Superior temporal gyrus (tissue), 1 donor: ENCODE data around the gene WSB2.
"Not testable (repeated sequence)": the region's sequence is repeated elsewhere in the genome, so short reads cannot be mapped to it uniquely, and the experiment has no call there.

Source experiments
- DNase-seq: peaks from one replicate; pipeline ENCODE4 v3.0.0-alpha.2; 2016; ENCODE audit errors: extremely low spot score

Gene WSB2

DNA sequence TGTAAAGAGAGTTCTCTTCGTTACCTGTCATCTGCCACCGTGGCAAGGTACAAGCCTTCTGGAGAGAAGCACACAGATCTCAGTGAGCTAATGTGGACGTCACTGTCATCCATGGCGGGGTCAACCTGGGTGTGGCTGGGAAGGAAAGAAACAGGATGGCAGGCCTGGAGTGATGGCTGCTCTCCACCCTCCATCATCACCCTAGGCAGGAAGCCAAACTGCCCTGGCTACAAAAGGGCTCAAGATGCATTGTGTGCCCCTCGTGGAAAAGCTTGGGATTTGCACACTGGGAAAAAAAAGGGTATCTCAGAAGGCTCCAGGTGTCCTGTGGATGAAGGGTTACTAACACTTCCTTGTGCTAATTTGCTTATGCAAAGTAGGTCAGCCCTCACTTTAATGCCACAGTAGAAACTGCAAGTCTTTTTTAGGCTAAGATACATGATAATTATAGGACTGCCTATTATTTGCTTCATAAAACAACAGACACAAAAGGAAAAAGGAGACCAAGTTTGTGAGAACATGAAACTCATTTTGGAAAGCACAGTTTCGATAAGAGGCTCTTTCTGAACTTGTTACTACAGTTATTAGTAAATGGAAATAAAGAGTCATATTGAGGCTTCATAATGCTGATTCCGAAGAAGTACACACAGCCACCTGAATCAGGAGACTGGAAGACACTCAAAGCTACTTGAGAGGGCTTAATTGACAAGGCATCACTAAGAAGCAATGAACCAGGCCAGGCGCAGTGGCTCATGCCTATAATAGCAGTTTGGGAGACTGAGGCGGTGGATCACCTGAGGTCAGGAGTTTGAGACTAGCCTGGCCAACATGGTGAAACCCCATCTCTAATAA lies 25.6 kb downstream of the WSB2 start:
- DNase-seq = no peak

DNA sequence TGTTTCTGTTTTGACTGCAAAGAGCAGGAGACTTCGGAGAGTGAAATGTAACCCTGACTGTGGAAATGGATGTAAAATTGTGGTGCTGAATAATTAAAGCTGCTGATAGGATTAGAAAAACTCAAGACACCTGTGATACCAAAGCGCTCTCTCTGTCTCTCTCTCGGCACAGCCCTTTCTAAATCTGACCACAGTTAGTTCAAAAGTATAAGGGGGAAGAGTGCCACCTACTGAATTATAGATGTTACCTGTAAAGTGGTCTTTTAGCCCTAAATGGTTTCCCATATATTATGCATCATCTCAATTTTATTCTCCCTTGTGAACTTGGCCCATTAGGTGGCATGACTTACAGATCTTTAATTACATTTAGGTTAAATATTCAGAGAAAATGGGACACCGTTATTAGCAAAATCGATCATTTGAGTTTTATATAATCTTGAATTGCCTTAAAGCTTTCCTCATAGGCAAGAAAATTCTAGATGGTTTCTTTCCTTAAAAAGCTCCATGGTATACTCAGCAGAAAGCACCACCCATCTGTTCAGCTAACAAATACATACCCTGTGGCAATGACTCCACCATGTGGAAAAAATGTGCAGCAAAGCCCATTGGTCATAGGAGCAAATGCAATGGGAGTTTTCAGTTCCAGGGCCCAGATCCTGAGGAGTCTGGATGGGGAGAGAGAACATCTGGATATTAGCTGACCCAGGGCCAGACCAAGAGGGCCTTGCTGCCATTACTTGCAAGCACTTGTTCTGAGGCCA lies 26.4 kb downstream of the WSB2 start:
- peak; percentile 75 for DNase-seq

DNA sequence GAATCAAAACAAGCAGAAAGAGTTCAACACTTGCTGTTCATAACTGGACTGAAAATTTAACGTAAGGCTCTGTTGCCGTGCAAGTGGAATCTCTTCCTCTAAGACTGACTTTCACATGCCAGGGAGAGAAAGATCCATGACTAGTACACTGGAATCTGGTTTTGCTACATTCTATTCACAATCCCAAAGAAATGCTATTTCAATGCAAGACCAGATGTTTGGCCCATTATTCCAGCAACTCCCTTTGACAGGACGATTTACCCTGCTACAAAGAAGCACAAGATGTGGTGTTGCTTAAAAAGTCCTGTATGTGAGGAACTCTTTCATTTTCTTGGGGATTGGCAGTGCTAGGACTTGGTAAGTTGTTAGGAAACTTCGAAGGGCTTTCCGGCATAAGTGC lies 27.1 kb downstream of the WSB2 start:
- peak; percentile 28 for DNase-seq

DNA sequence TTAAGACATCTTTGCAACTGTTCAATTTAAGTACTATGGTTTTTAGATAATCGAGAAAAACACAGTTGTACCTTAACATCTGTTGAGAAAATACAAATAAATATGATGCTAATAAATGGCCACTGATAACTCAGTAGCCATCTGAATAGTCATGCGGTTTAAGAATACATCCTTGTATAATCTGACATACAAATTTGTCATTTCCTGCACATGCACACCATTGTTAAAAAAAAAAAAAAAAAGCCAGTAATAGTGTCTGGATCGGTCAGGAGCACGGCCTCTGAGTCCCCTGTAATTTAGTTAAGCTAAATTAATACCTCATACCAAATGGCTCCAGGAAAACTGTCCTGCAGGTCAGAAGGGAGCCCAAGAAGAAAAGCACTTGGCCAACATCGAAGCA lies 27.7 kb downstream of the WSB2 start:
- no peak for DNase-seq

DNA sequence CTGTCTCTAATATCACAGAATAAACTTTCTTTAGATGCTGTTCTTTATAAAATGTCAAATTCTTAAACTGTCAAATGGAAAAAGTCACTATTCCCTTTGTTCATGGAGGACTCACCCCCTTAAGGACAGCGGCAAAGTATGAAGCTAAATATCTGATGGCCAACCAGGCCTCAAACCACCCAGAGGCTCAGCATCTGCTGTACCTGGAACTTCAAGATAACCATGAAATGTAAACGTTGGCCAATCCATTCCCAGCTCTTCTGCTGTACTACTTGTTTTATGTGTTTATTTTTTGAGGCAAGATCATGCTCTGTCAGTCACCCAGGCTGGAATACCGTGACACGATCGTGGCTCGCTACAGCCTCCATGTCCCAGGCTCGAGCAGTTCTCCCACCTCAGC lies 28.8 kb downstream of the WSB2 start:
- no peak for DNase-seq

DNA sequence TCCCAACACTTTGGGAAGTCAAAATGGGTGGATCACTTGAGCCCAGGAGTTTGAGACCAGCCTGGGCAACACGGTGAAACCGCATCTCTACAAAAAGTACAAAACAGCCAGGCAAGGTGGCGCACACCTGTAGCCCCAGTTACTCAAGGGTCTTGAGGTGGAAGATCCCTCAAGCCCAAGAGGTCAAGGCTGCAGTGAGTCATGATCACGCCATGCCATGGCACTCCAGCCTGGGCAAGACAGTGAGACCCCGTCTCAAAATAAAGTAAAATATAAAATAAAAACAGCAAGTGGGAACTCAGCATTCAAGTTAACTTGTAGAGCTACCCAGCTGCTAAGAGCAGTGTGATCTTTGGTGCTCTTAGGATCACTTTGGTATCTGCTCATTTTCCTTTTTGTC lies 31.8 kb downstream of the WSB2 start:
- DNase-seq = no peak

GRCh38 chr12:118025168-118025567 lies 35.8 kb downstream of the WSB2 start:
- DNase-seq = peak; percentile 68

DNA sequence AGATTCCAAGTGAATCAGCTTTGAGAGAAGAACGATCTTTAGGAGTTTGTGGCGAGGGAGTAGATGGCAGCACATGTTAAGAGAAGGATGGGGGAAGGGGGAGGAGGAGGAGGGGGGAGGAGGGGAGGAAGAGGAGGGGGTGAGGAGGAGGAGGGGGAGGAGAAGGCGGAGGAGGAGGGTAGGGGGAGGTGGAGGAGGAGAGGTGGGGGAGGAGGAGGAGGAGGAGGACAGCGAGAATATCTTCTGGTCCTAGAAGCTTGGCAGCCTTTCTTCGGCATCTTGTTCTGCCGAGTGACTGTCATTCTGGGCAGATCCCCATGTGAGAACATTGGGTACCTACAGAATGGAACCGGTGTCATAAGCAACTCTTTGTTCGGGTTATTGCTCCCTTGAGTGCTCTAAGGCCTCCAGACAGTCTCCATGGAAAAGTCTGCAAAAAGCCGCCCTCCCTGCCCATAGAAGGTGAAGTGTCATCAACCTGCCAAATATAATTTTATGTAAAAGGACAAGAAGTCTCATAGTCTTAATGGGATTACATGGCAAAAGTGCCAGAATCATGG lies 37.6 kb downstream of the WSB2 start:
- no peak for DNase-seq

DNA sequence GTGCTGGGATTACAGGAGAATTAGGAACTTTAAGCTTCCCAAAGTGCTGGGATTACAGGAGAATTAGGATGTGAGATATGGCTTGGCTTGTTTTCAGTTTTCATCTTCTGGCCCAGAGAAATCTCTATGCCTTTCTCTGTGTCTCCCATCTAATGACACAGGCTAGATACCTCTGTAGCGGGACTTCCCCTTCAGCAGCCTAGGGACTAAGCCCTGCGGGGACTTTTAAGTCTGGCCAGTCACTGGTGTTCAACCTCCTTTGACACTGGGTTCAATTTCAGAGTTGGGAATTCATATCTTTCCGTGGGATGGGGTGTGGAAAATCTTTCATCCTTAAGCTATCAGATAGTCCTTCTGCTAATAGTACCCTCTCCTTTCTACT lies 38.3 kb downstream of the WSB2 start:
- no peak for DNase-seq

DNA sequence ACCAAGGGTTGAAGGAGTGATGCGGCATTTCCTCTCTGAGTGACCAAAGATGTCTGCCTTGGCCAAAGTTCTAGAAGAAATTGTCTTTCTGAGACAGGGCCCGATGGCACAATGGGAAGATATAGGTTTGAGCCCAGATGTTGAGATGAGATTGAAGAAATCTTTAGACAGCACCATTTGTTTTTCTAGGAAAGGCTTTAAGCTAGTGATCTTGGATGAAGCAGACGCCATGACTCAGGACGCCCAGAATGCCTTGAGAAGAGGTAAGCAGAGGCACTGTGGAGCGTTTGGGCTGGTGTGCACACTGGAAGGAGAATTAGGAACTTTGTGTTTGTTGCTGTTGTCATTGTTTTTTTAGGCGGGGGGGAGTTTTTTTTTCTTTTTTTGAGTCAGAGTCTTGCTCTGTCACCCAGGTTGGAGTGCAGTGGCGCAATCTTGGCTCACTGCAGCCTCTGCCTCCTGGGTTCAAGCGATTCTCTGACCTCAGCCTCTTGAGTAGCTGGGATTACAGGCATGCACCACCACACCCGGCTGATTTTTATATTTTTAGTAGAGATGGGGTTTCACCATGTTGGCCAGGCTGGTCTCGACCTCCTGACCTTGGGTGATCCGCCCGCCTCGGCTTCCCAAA lies 38.8 kb downstream of the WSB2 start:
- not testable (repeated sequence) for DNase-seq

DNA sequence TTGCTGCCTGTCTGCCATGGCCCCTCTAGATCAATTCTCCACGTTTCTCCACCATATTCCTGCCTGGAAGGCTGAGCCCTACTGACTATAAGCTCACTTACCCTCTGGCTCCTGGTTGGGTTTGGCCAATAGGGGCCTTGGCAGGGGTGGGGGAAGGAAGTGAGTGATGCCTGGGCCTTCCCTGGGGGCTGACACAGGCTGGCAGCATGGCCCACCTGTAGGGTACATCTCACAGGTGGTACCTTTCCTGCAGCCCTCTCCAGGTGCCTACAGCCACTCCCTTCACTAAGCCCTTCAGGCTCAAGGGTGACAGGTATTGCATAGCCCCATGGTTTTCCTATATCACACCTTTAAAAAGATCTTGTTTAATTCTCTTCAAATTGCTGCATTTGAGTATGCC lies 40.9 kb downstream of the WSB2 start:
- DNase-seq = no peak

GRCh38 chr12:118017926-118018325 lies 43.1 kb downstream of the WSB2 start:
- no peak for DNase-seq

DNA sequence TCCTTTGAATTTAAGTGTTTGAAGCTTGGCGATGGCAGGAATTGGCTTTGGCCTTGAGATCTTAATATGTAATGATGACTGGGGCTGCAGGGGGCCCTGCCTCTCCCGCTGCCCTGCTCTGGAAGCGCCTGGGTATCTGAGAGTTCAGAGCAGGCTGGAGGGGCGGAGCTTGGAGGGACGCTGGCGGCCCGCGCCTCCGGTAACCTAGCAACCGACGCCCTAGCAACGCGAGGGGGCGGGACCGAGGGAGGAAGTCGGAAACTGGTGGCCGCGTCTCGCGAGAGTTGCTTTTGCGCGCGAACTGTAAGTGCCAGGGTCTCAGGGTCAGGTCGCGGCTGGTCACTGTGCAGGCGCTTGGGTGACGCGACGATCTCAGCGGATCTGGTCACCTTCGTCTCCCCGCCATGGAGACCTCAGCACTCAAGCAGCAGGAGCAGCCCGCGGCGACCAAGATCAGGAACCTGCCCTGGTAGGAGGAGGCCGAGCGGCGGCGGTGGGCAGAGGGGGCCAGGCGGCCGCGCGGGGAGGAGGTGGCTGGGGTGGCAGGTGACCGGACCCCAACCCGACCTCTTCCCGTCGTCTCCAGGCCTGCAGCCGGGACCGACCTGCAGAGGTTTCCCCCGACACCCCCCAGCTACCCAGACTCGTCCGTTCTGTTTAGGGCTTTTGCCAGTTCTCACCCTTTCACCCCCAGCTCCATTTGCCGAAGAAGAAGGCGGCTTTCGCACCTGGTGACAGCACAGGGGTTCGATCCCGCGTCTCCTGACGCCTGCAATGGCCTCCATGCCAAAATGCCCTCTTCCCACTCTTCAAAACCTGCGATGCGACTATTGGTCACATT lies 44.3 kb downstream of the WSB2 start, which contains the start of gene RFC5:
Gene RFC5 (plus strand): TSS at position 280 of the 841 bp plus-strand sequence. CDS start 125 bp downstream, at position 405.
- peak; percentile 98 for DNase-seq

DNA sequence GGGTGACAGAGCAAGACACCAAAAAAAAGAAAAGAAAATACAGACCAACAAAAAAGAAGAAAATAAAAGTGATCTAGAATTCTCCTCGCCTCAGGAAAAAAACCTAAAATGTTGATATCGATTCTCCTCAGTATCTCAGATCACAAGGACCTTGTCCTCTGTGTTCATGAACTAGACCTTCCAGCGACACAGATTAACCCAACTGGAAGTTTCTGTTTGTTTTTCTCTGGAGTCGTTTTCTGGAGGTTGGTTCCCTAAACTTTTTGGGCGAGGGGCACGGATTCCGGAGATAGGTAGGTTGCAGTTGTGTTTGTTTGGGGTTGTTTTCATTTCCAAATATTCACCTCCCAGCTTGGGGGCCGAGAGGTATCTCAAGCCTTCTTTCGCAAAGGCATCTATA lies 45.0 kb downstream of the WSB2 start:
- DNase-seq = no peak

DNA sequence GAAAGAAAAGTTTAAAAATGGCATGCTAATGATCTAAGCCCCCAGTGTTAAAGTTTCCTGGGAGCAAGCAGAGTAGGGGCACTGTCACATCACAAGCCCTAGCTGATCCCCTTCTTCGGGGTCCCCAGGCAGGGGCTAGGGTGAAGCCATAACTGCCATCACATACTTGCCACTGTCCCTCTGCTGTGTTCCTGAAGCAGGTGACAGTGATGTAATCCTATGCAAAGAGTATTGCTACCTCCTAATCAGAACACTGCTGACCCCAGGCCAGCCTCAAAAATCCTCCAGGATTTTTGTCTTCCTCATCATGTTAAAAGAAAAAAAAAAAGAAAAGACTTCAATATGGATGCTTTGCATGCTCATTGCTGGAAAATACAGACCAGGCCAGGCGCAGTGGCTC lies 45.7 kb downstream of the WSB2 start:
- no peak for DNase-seq

DNA sequence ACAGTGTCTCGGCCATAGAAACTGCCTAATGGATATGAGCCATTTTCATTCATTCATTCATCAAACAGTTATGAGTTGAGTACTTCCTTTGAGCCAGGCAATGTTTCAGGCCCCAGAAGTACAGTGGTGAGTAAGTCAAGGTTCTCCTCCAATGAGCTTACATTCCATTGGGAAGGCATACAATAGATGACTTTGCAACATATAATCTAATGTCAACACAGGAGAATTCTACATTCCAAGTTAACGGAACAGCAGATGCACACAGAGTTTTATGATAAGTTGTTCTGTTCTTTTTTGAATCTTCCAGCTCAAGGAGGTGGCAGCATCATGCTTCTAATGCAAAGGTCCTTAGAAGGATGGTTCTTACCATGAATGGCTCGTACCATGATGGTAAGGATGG lies 47.7 kb downstream of the WSB2 start:
- no peak for DNase-seq

- DNase-seq = no peak
These were observed 49.0 kb downstream of the WSB2 start for GRCh38 chr12:118011961-118012360.

DNA sequence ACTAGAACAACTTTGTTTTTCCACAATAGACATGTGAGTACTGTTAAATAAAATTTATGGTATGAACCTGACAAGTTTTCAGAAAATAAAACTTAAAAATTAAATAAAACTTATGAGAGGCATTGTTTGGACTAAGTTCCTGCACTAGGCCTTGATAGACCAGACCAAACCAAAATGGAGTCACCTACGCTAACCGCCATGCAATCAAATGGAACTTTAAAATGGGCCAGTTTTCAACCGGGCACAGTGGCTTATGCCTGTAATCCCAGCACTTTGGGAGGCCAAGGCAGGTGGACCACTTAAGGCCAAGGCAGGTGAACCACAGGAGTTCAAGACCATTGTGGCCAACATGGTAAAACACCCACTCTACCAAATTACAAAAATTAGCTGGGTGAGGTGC lies 49.6 kb downstream of the WSB2 start:
- no peak for DNase-seq

- no peak for DNase-seq
These were observed 50.1 kb downstream of the WSB2 start for GRCh38 chr12:118010903-118011302.

GRCh38 chr12:117999806-118000205 lies 61.2 kb downstream of the WSB2 start:
- not testable (repeated sequence) for DNase-seq

DNA sequence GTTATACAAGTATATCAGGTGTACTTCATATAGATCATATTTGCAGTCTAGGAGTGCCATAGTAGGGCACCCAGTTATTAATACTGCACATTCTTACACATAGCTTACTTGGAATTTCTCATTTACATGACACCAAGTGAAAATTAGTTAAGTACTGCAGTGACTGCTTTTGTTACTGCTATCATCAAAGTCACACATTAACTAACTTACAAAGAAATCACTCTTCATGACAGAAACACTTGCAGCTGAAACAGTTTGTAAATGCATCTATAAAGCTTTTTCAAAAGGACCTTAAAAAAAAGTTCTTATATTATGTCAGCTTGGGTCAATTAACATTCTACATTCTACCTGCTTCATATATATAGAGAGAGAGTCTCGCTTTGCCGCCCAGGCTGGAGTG lies 62.3 kb downstream of the WSB2 start:
- no peak for DNase-seq
